ENCODE measurements around the gene NAA50.

Gene NAA50

GRCh38 chr3:113684271-113684819, 61.7 kb downstream of the NAA50 start:
- DNase-seq: no peak

GRCh38 chr3:113678773-113679172, 67.3 kb downstream of the NAA50 start:
- DNase-seq: no peak

- no peak for DNase-seq
Measured at GRCh38 chr3:113677737-113678136, 68.3 kb downstream of the NAA50 start.

GRCh38 chr3:113676261-113676660, 69.8 kb downstream of the NAA50 start:
- no peak for DNase-seq

- no peak for DNase-seq
Measured at GRCh38 chr3:113673593-113673992, 72.5 kb downstream of the NAA50 start.

- DNase-seq: no peak
Measured at GRCh38 chr3:113668015-113668414, 78.0 kb downstream of the NAA50 start.

Measured in activated T-cell treated with anti-CD3 and anti-CD28 coated beads for 4 hours (primary cell).